GM12801 (cell line): Measurements from ENCODE around the gene GPN1.

Source experiments
- CTCF ChIP-seq: IDR thresholded peaks from one replicate; pipeline ENCODE4 v1.5.1; 2011; ENCODE audit warnings: control low read depth; ENCODE audit not compliant: insufficient read length; ENCODE audit errors: extremely low read depth

Gene GPN1

GRCh38 chr2:27653397-27653796 is 24.5 kb downstream of the GPN1 start:
- no peak for TF ChIP-seq CTCF

- no peak for TF ChIP-seq CTCF
Measured at GRCh38 chr2:27655155-27655951, 26.5 kb downstream of the GPN1 start.

- TF ChIP-seq CTCF = no peak
Measured at GRCh38 chr2:27661371-27661770, 32.5 kb downstream of the GPN1 start.

GRCh38 chr2:27663285-27664153 is 34.7 kb downstream of the GPN1 start, which contains the start of the genes SLC4A1AP and SUPT7L:
Gene SLC4A1AP (plus strand): TSS chr2:27663889. CDS start chr2:27663915, 26 bp downstream.
Gene SUPT7L (minus strand): TSS chr2:27663614. CDS start chr2:27662192, 1,422 bp downstream.
- TF ChIP-seq CTCF = no peak

GRCh38 chr2:27664154-27664574 is 35.3 kb downstream of the GPN1 start:
- TF ChIP-seq CTCF = no peak

GRCh38 chr2:27664622-27665363 is 35.9 kb downstream of the GPN1 start:
- no peak for TF ChIP-seq CTCF

- TF ChIP-seq CTCF = no peak
Measured at GRCh38 chr2:27667446-27667845, 38.6 kb downstream of the GPN1 start.
